Left lung (tissue), 10 donors: Measurements from ENCODE around the gene C20orf141. TPM values are rescaled to one million over a fixed set of nuclear protein-coding genes. Genes with fewer than 3 reads are reported as not detected.

Experiments
- ATAC-seq: fragments of 200-7000 bp; cut with Tn5 transposase; one replicate; pipeline ENCODE4 v1.9.1; 2020; ENCODE audit warnings: moderate library complexity
- DNase-seq, 4 donors: peaks; one replicate each; pipeline ENCODE4 v3.0.0-alpha.2; 2013 to 2020
- H3K27ac ChIP-seq, 2 donors: fragments of 200-600 bp; sonication (generic) in 1 of 2; one replicate each; pipeline versions ENCODE4 v1.5.0 to v1.8.0; 2020 to 2021
- H3K27me3 ChIP-seq, 2 donors: fragments of 200-600 bp; sonication (generic) in 1 of 2; one replicate each; pipeline versions ENCODE4 v1.5.0 to v1.8.0; 2020 to 2021
- H3K36me3 ChIP-seq, 2 donors: fragments of 200-600 bp; sonication (generic) in 1 of 2; one replicate each; pipeline versions ENCODE4 v1.5.0 to v1.8.0; 2020 to 2021
- H3K4me1 ChIP-seq, 2 donors: fragments of 200-600 bp; one replicate each; pipeline ENCODE4 v1.8.0; 2021
- H3K4me3 ChIP-seq, 2 donors: fragments of 200-600 bp; sonication (generic) in 1 of 2; one replicate each; pipeline versions ENCODE4 v1.5.0 to v1.8.0; 2020 to 2021; ENCODE audit warnings: mild to moderate bottlenecking in 1 of 2
- H3K9me3 ChIP-seq, 2 donors: fragments of 200-600 bp; sonication (generic) in 1 of 2; one replicate each; pipeline versions ENCODE4 v1.5.0 to v1.8.0; 2020 to 2021
- CTCF ChIP-seq, 2 donors: fragments of 200-600 bp; sonication (generic) in 1 of 2; IDR thresholded peaks; one replicate each; pipeline versions ENCODE4 v1.5.0 to v1.8.0; 2021; ENCODE audit warnings: antibody characterized with exemption in 2 of 2
- intact Hi-C, 2 donors: fragments of 100-400 bp; cut with DNase I; formaldehyde crosslinking; loops; one replicate each; pipeline versions ENCODE4 v1.11.2 to v1.14.2; 2022
- polyA plus RNA-seq, 6 donors: library from polyadenylated mRNA; unstranded; fragments of 120-200 nt; gene quantifications; one replicate each; pipeline ENCODE4 v1.2.1, GENCODE V29; 2013; ENCODE audit not compliant: insufficient read length in 6 of 6
- total RNA-seq, 2 donors: library from RNA; stranded (reverse); fragmentation: NEBNext Ultra II Directional; extraction: Animal tissue kit (Norgen Biotek cat#: 25700); gene quantifications; one replicate each; pipeline ENCODE4 v1.2.1, GENCODE V29; 2021
- donor health status: DM: no; HTN: yes; CAD: no.
- donor health status: DM: no; HTN: no; CAD: no.

Gene C20orf141
- total and polyA plus RNA-seq, 8 donors = not detected

DNA sequence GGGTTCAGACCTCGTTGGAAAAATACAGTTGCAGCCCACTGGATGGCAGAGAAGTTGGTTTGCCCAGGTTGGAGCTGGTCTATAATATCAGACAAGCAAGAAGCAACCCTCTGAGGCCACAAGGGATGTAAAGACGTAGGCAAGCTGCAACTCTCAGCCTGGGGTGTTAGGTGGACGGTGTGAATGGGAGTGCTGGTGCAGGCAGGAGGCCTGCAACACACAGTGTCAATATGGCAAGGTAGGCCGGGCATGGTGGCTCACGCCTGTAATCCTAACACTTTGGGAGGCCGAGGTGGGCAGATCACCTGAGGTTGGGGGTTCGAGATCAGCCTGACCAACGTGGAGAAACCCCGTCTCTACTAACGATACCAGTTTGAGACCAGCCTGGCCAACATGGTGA lies 36.3 kb downstream of the C20orf141 start:
- ATAC-seq = no peak
- H3K36me3 ChIP-seq = peaks cover 0 to 6% of the 10 kb centered on the region in 2 donors
- H3K9me3 ChIP-seq = no peaks in the 10 kb centered on the region
- no peaks in the 10 kb centered on the region for H3K27me3 ChIP-seq
- intact Hi-C loops = loop anchor here in 1 of 2 donors (5.0 kb wide), 1 partner anchor 99 kb away; no protein-coding TSS in a partner anchor
- no peak overlapping the region for H3K27ac ChIP-seq
- no peak overlapping the region for H3K4me3 ChIP-seq
- no peak for DNase-seq
- TF ChIP-seq CTCF (IDR thresholded peaks at IDR 0.05) = no peak
- peaks cover 0 to 9% of the 10 kb centered on the region in 2 donors for H3K4me1 ChIP-seq

- TF ChIP-seq CTCF (IDR thresholded peaks at IDR 0.05) = no peak
- Histone ChIP-seq H3K27me3 (no peaks in the 10 kb centered on the region), H3K36me3 (peaks cover 0 to 35% of the 10 kb centered on the region in 2 donors), H3K4me1 (no peaks in the 10 kb centered on the region), H3K27ac (no peak overlapping the region), H3K9me3 (no peaks in the 10 kb centered on the region), H3K4me3 (no peak overlapping the region)
- DNase-seq (no peak), ATAC-seq (no peak)
- intact Hi-C loops = no loop called here
Measured at GRCh38 chr20:2858591-2858990, 43.8 kb downstream of the C20orf141 start.

- H3K4me3 ChIP-seq = no peak overlapping the region
- intact Hi-C loops = no loop called here
- DNase-seq (no peak), ATAC-seq (no peak)
- no peaks in the 10 kb centered on the region for H3K9me3 ChIP-seq
- H3K4me1 ChIP-seq = no peaks in the 10 kb centered on the region
- no peak for TF ChIP-seq CTCF (IDR thresholded peaks at IDR 0.05)
- no peaks in the 10 kb centered on the region for H3K27me3 ChIP-seq
- H3K36me3 ChIP-seq = peaks cover 0 to 45% of the 10 kb centered on the region in 2 donors
- no peak overlapping the region for H3K27ac ChIP-seq
Measured at GRCh38 chr20:2859330-2860121, 44.7 kb downstream of the C20orf141 start.

- Histone ChIP-seq H3K27me3 (no peaks in the 10 kb centered on the region), H3K36me3 (peaks cover 0 to 72% of the 10 kb centered on the region in 2 donors)
- intact Hi-C loops = no loop called here
Measured at GRCh38 chr20:2864626-2865025, 49.8 kb downstream of the C20orf141 start.

More at GRCh38 chr20:2864626-2865025, 49.8 kb downstream of the C20orf141 start:
- no peaks in the 10 kb centered on the region for H3K4me1 ChIP-seq
- H3K4me3 ChIP-seq = no peak overlapping the region
- H3K27ac ChIP-seq = no peak overlapping the region
- no peaks in the 10 kb centered on the region for H3K9me3 ChIP-seq
- no peak for DNase-seq
- no peak for ATAC-seq
- no peak for TF ChIP-seq CTCF (IDR thresholded peaks at IDR 0.05)
